GM12878 (cell line): ENCODE data around the gene ADD2. TPM values are rescaled to one million over a fixed set of nuclear protein-coding genes. Genes with fewer than 3 reads are reported as not detected.

Experiments
- ATAC-seq: fragments of 200-7000 bp; cut with Tn5 transposase; 3 replicates; pipeline ENCODE4 v1.9.1; 2020; ENCODE audit warnings: mild to moderate bottlenecking, moderate library complexity
- BruUV-seq: library from RNA; stranded (reverse); fragments of 400-500 nt; replicated peaks from 2 replicates; lab custom pipeline; 2021; lab: Mats Ljungman, UMichigan
- CTCF ChIA-PET: fragments of 300-600 bp; sonication (Branson Sonifier 250); formaldehyde crosslinking; extraction: SDS; loops from one replicate; lab custom pipeline; 2021; ENCODE audit warnings: inconsistent platforms; lab: Yijun Ruan, JAX
- POLR2A ChIA-PET: fragments of 350-600 bp; formaldehyde crosslinking; extraction: SDS; loops from one replicate; lab custom pipeline; 2021; ENCODE audit warnings: inconsistent platforms; lab: Charles Lee
- RAD21 ChIA-PET: fragments of 300-600 bp; sonication (Branson Sonifier 250); formaldehyde crosslinking; loops from one replicate; lab custom pipeline; 2023; ENCODE audit warnings: antibody characterized with exemption; ENCODE audit not compliant: unreplicated experiment; lab: Charles Lee
- SMC1A ChIA-PET: fragments of 300-600 bp; sonication (Branson Sonifier 250); formaldehyde crosslinking; loops from one replicate; lab custom pipeline; 2023; ENCODE audit not compliant: unreplicated experiment, uncharacterized antibody; lab: Charles Lee
- DNase-seq: peaks from one replicate; pipeline ENCODE4 v3.0.0-alpha.2; 2011; ENCODE audit warnings: low read depth, low spot score
- FAIRE-seq: peaks from 3 replicates; lab custom pipeline; 2011; peaks lifted over from hg19 to GRCh38; lab: Jason Lieb, UNC
- H2AFZ ChIP-seq: 2 replicates; pipeline ENCODE4 v1.6.0; 2011; ENCODE audit warnings: low read depth, low read length, control low read depth; ENCODE audit not compliant: control insufficient read depth
- H3K27ac ChIP-seq: 2 replicates; pipeline ENCODE4 v1.5.1; 2011; ENCODE audit warnings: control low read depth; ENCODE audit not compliant: control insufficient read depth, insufficient read depth
- H3K27me3 ChIP-seq, 2 experiments: replicated peaks in 1 of 2; 2 replicates each; pipeline versions ENCODE4 v1.6.0 to v1.6.1; 2011; ENCODE audit warnings: low read length in 1 of 2; ENCODE audit not compliant: control insufficient read depth in 2 of 2, insufficient read depth in 2 of 2
- H3K36me3 ChIP-seq, 2 experiments: 2 replicates each; pipeline ENCODE4 v1.5.1; 2011; ENCODE audit warnings: low read length in 1 of 2; ENCODE audit not compliant: control insufficient read depth in 2 of 2, insufficient read depth in 2 of 2
- H3K4me1 ChIP-seq: 2 replicates; pipeline ENCODE4 v1.6.1; 2011; ENCODE audit warnings: mild to moderate bottlenecking, low read length, moderate library complexity, mixed read lengths; ENCODE audit not compliant: control insufficient read depth, insufficient read depth
- H3K4me2 ChIP-seq: 2 replicates; pipeline ENCODE4 v1.6.0; 2011; ENCODE audit warnings: control low read depth; ENCODE audit not compliant: control insufficient read depth, insufficient read depth
- H3K4me3 ChIP-seq: fragments of 200-600 bp; sonication (generic); 2 replicates; pipeline ENCODE4 v1.5.1; 2016
- H3K79me2 ChIP-seq: 2 replicates; pipeline ENCODE4 v1.6.0; 2011; ENCODE audit warnings: low read length; ENCODE audit not compliant: control insufficient read depth, insufficient read depth
- H3K9ac ChIP-seq: 2 replicates; pipeline ENCODE4 v1.8.0; 2011; ENCODE audit warnings: low read length, control low read depth, mixed read lengths; ENCODE audit not compliant: control insufficient read depth, insufficient read depth
- H3K9me3 ChIP-seq: replicated peaks from 3 replicates; pipeline ENCODE4 v1.5.1; 2011; ENCODE audit warnings: mild to moderate bottlenecking, low read length; ENCODE audit not compliant: control insufficient read depth, insufficient read depth
- H4K20me1 ChIP-seq: 2 replicates; pipeline ENCODE4 v1.6.0; 2011; ENCODE audit not compliant: control insufficient read depth, insufficient read depth
- BCL11A ChIP-seq: IDR thresholded peaks from 2 replicates; pipeline ENCODE4 v1.6.1; 2011; ENCODE audit warnings: low read depth, low read length
- CEBPB ChIP-seq, 2 experiments: fragments of 150-350 bp in 1 of 2; IDR thresholded peaks; 2 replicates each; pipeline ENCODE4 v1.6.1; 2012 to 2014; ENCODE audit warnings: low read depth in 2 of 2, low read length in 2 of 2, borderline replicate concordance in 1 of 2, inconsistent platforms in 1 of 2
- DPF2 ChIP-seq: fragments of 450-650 bp; IDR thresholded peaks from 2 replicates; pipeline ENCODE4 v1.6.1; 2017; ENCODE audit warnings: mild to moderate bottlenecking
- FOS ChIP-seq: IDR thresholded peaks from 3 replicates; pipeline ENCODE4 v1.6.1; 2011; ENCODE audit warnings: borderline replicate concordance; ENCODE audit not compliant: insufficient read length; ENCODE audit errors: extremely low read depth
- HDAC6 ChIP-seq: fragments of 200-600 bp; sonication (generic); IDR thresholded peaks from one replicate; pipeline ENCODE4 v1.8.0; 2017; ENCODE audit warnings: antibody characterized with exemption; ENCODE audit not compliant: unreplicated experiment
- KDM1A ChIP-seq: fragments of 200-600 bp; sonication (generic); IDR thresholded peaks from 2 replicates; pipeline ENCODE4 v1.6.1; 2016; ENCODE audit warnings: borderline replicate concordance
- MEF2B ChIP-seq: fragments of 450-650 bp; IDR thresholded peaks from 2 replicates; pipeline ENCODE4 v1.6.1; 2018; ENCODE audit warnings: mild to moderate bottlenecking, moderate library complexity; ENCODE audit not compliant: partially characterized antibody, poor library complexity, severe bottlenecking
- NBN ChIP-seq: fragments of 450-650 bp; IDR thresholded peaks from 2 replicates; pipeline ENCODE4 v1.6.1; 2016
- NR2C2 ChIP-seq: IDR thresholded peaks from 2 replicates; pipeline ENCODE4 v1.6.1; 2011; ENCODE audit warnings: borderline replicate concordance, low read depth; ENCODE audit not compliant: control insufficient read depth, insufficient read length
- POLR2A ChIP-seq: IDR thresholded peaks from 2 replicates; pipeline ENCODE4 v1.6.1; 2011; ENCODE audit warnings: low read depth, mild to moderate bottlenecking, low read length
- POLR2AphosphoS2 ChIP-seq: IDR thresholded peaks from 2 replicates; pipeline ENCODE4 v1.6.1; 2011; ENCODE audit warnings: low read depth, mild to moderate bottlenecking, low read length, improper control_type of control experiment, moderate library complexity
- RCOR1 ChIP-seq: conservative IDR thresholded peaks from 2 replicates; pipeline ENCODE4 v1.6.1; 2012; ENCODE audit warnings: low read depth, low read length, improper control_type of control experiment
- RFX5 ChIP-seq: IDR thresholded peaks from 2 replicates; pipeline ENCODE4 v1.6.1; 2011; ENCODE audit warnings: low read depth, low read length, improper control_type of control experiment
- SREBF1 ChIP-seq: IDR thresholded peaks from 2 replicates; pipeline ENCODE4 v1.6.1; 2012; ENCODE audit warnings: mild to moderate bottlenecking, low read length
- WGBS: methylation state at CpG from one replicate; pipeline ENCODE4 v1.1.6; 2016; ENCODE audit warnings: low lambda C conversion rate; ENCODE audit not compliant: insufficient replicate concordance, insufficient coverage; ENCODE audit errors: missing lambda C conversion rate; 5-methylcytosine and 5-hydroxymethylcytosine counted together
- in situ Hi-C: fragments of 300-500 bp; cut with MboI; formaldehyde crosslinking; loops from 9 replicates; pipeline ENCODE4 v1.14.3; 2018; ENCODE audit warnings: mixed read lengths
- intact Hi-C: fragments of 100-400 bp; cut with micrococcal nuclease; formaldehyde crosslinking; loops from one replicate; pipeline ENCODE4 v1.14.2; 2022; ENCODE audit not compliant: unreplicated experiment
- polyA plus RNA-seq, 11 experiments: library from polyadenylated mRNA; depleted of rRNA in 4 of 11; unstranded in 6 of 11; stranded (reverse) in 5 of 11; fragments of >200 nt; fragmentation: Nextera tagmentation in 4 of 11; fragmentation: Illumina TruSeq in 1 of 11; extraction: Ambion mirVana in 4 of 11; extraction: Trizol in 1 of 11; gene quantifications; 1 replicate in 1 of 11; 2 replicates in 10 of 11; pipeline versions ENCODE4 v1.2.1 to v1.2.3, GENCODE V29; 2011 to 2016; ENCODE audit warnings: inconsistent platforms in 2 of 11, missing spikeins in 2 of 11, low read depth in 1 of 11
- total RNA-seq, 4 experiments: library from RNA; depleted of rRNA in 3 of 4; stranded (reverse); fragments of >200 nt in 3 of 4; fragmentation: Illumina TruSeq in 1 of 4; extraction: Trizol in 1 of 4; gene quantifications; 2 replicates each; pipeline versions ENCODE4 v1.2.1 to v1.2.3, GENCODE V29; 2013 to 2021
- TF ChIP-seq, protein P1 (sequence below): fragments of 450-650 bp; IDR thresholded peaks from 2 replicates; pipeline ENCODE4 v1.6.1; 2017; ENCODE audit warnings: mild to moderate bottlenecking, low read depth, inconsistent platforms; ENCODE audit not compliant: poor library complexity, severe bottlenecking
- TF ChIP-seq, protein P2 (sequence below): IDR thresholded peaks from 2 replicates; pipeline ENCODE4 v1.6.1; 2012; ENCODE audit warnings: mild to moderate bottlenecking, low read depth, low read length

The ADD2 gene
- total and polyA plus RNA-seq, 10 of the 15 experiments (the other 5 are each of a cell fraction or from before 2014, with no cell fraction given) = 0.05 to 0.13 (median 0.08) TPM; not detected in 7

DNA sequence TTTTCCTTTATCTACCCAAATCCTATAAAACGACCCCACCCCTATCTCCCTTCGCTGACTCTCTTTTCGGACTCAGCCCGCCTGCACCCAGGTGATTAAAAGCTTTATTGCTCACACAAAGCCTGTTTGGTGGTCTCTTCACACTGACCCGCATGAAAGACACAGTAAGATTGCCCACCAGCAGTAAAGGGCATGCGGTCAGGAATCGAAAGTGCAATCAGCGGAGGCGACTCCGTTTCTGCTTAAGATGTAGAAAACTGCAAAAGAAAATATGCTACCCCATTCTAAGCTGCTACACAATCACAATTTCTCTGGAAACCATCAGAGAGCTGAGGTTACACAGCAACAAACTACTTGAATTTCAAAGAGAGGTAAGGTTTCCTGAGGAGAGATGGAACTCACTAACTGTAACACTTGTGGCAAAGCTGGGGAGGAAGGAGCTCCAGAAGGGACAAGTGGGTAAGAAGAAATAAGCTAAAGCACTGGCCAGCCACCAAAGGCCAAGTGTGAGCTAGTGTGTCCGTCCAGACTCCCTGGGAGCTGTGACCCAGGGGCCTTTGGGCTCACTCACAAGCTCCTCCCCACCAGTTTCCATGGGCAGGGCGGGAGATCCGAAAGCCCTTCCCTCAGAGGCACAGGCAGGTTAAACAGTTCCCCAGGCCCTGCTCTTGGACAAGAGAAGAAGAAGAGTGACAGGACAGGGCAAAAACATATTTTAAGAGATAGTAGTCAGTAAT, 141.6 kb downstream of the ADD2 start:
- intact Hi-C loops (no loop called here), in situ Hi-C loops (no loop called here)
- SMC1A ChIA-PET = interaction anchor here (1.0 kb wide), 1 partner anchor 8 kb away, joined by 3 read pairs; no protein-coding TSS in a partner anchor
- Histone ChIP-seq H2AFZ (no peak overlapping the region), H3K4me2 (no peak overlapping the region), H4K20me1 (no peaks in the 10 kb centered on the region), H3K27ac (no peak overlapping the region), H3K9ac (no peak overlapping the region), H3K9me3 (no peaks in the 10 kb centered on the region), H3K27me3 (0 out of 4 replicates have a peak, but pooled peaks cover 0 to 2% of the 10 kb centered on the region in 2 experiments), H3K79me2 (no peaks in the 10 kb centered on the region), H3K4me1 (no peaks in the 10 kb centered on the region), H3K36me3 (no peaks in the 10 kb centered on the region), H3K4me3 (no peak overlapping the region)
- RAD21 ChIA-PET = no interaction called here
- no TSS peak for BruUV-seq
- DNase-seq (no peak), FAIRE-seq (no peak), ATAC-seq (no peak)
- 50% methylated on average over 13 of the region's 13 CpGs for WGBS
- TF ChIP-seq, protein P1, sequence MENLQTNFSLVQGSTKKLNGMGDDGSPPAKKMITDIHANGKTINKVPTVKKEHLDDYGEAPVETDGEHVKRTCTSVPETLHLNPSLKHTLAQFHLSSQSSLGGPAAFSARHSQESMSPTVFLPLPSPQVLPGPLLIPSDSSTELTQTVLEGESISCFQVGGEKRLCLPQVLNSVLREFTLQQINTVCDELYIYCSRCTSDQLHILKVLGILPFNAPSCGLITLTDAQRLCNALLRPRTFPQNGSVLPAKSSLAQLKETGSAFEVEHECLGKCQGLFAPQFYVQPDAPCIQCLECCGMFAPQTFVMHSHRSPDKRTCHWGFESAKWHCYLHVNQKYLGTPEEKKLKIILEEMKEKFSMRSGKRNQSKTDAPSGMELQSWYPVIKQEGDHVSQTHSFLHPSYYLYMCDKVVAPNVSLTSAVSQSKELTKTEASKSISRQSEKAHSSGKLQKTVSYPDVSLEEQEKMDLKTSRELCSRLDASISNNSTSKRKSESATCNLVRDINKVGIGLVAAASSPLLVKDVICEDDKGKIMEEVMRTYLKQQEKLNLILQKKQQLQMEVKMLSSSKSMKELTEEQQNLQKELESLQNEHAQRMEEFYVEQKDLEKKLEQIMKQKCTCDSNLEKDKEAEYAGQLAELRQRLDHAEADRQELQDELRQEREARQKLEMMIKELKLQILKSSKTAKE = no peak
- TF ChIP-seq DPF2 (no peak), CEBPB (IDR thresholded peaks at IDR 0.05; ENCODE audit: borderline replicate concordance in 1 of 2, low read depth in 2 of 2, low read length in 2 of 2) (no peak), NR2C2 (no peak), NBN (no peak), FOS (no peak), RCOR1 (no peak), SREBF1 (no peak), RFX5 (no peak), KDM1A (no peak), POLR2A (no peak), HDAC6 (no peak), BCL11A (no peak), POLR2AphosphoS2 (no peak), MEF2B (no peak)
- TF ChIP-seq, protein P2, sequence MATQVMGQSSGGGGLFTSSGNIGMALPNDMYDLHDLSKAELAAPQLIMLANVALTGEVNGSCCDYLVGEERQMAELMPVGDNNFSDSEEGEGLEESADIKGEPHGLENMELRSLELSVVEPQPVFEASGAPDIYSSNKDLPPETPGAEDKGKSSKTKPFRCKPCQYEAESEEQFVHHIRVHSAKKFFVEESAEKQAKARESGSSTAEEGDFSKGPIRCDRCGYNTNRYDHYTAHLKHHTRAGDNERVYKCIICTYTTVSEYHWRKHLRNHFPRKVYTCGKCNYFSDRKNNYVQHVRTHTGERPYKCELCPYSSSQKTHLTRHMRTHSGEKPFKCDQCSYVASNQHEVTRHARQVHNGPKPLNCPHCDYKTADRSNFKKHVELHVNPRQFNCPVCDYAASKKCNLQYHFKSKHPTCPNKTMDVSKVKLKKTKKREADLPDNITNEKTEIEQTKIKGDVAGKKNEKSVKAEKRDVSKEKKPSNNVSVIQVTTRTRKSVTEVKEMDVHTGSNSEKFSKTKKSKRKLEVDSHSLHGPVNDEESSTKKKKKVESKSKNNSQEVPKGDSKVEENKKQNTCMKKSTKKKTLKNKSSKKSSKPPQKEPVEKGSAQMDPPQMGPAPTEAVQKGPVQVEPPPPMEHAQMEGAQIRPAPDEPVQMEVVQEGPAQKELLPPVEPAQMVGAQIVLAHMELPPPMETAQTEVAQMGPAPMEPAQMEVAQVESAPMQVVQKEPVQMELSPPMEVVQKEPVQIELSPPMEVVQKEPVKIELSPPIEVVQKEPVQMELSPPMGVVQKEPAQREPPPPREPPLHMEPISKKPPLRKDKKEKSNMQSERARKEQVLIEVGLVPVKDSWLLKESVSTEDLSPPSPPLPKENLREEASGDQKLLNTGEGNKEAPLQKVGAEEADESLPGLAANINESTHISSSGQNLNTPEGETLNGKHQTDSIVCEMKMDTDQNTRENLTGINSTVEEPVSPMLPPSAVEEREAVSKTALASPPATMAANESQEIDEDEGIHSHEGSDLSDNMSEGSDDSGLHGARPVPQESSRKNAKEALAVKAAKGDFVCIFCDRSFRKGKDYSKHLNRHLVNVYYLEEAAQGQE = no peak
- POLR2A ChIA-PET = no interaction called here
- CTCF ChIA-PET = interaction anchor here (2.4 kb wide), 1 partner anchor 8 kb away, joined by 14 read pairs; no protein-coding TSS in a partner anchor
